ENCODE measurements around the gene CNTNAP2. TPM values are rescaled to one million over a fixed set of nuclear protein-coding genes. Genes with fewer than 3 reads are reported as not detected.

Gene CNTNAP2
- total RNA-seq, 1 donor: under 0.01 TPM

GRCh38 chr7:146725520-146725919, 608.9 kb downstream of the CNTNAP2 start:
- DNase-seq (ENCODE audit: low read depth): no peak
- TF ChIP-seq, protein P1, sequence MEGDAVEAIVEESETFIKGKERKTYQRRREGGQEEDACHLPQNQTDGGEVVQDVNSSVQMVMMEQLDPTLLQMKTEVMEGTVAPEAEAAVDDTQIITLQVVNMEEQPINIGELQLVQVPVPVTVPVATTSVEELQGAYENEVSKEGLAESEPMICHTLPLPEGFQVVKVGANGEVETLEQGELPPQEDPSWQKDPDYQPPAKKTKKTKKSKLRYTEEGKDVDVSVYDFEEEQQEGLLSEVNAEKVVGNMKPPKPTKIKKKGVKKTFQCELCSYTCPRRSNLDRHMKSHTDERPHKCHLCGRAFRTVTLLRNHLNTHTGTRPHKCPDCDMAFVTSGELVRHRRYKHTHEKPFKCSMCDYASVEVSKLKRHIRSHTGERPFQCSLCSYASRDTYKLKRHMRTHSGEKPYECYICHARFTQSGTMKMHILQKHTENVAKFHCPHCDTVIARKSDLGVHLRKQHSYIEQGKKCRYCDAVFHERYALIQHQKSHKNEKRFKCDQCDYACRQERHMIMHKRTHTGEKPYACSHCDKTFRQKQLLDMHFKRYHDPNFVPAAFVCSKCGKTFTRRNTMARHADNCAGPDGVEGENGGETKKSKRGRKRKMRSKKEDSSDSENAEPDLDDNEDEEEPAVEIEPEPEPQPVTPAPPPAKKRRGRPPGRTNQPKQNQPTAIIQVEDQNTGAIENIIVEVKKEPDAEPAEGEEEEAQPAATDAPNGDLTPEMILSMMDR (IDR thresholded peaks at IDR 0.05; ENCODE audit: insufficient read depth, low read length): no peak
- no peak overlapping the region for H3K4me3 ChIP-seq (ENCODE audit: low read depth, low read length)

- no peak for DNase-seq (ENCODE audit: low read depth)
- TF ChIP-seq, protein P1 (IDR thresholded peaks at IDR 0.05; ENCODE audit: insufficient read depth, low read length): no peak
Observed at GRCh38 chr7:146728141-146728540, 611.5 kb downstream of the CNTNAP2 start.

GRCh38 chr7:146728611-146729010, 612.0 kb downstream of the CNTNAP2 start:
- TF ChIP-seq, protein P1 (IDR thresholded peaks at IDR 0.05; ENCODE audit: insufficient read depth, low read length): no peak
- no peak overlapping the region for H3K4me3 ChIP-seq (ENCODE audit: low read depth, low read length)
- DNase-seq (ENCODE audit: low read depth): no peak

More at GRCh38 chr7:146728141-146728540, 611.5 kb downstream of the CNTNAP2 start:
- H3K4me3 ChIP-seq (ENCODE audit: low read depth, low read length): no peak overlapping the region

- DNase-seq (ENCODE audit: low read depth): no peak
- H3K4me3 ChIP-seq (ENCODE audit: low read depth, low read length): no peak overlapping the region
- TF ChIP-seq, protein P1 (IDR thresholded peaks at IDR 0.05; ENCODE audit: insufficient read depth, low read length): no peak
Observed at GRCh38 chr7:146731185-146731584, 614.6 kb downstream of the CNTNAP2 start.

DNA sequence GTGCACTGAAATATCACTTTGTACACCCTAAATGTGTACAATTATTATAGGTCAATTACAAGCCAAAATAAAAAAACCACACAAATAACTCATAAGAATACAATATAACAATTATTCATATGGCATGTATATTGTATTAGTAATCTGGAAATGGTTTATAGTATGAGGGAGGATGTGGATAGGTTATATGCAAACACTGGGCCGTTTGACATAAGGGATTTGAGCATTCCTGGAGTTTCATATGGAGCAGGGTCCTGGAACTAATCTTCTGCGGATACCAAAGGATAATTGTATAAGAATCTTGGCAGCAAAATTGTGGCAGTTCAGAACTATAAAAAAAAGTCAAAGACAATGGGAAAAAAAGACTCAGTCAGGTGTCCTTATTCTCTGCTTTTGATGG, 619.4 kb downstream of the CNTNAP2 start:
- TF ChIP-seq, protein P1 (IDR thresholded peaks at IDR 0.05; ENCODE audit: insufficient read depth, low read length): no peak
- DNase-seq (ENCODE audit: low read depth): no peak
- H3K4me3 ChIP-seq (ENCODE audit: low read depth, low read length): no peak overlapping the region

GRCh38 chr7:146736446-146737190, 620.0 kb downstream of the CNTNAP2 start:
- TF ChIP-seq, protein P1 (IDR thresholded peaks at IDR 0.05; ENCODE audit: insufficient read depth, low read length): no peak
- DNase-seq (ENCODE audit: low read depth): no peak
- no peak overlapping the region for H3K4me3 ChIP-seq (ENCODE audit: low read depth, low read length)

Data from fibroblast of the aortic adventitia (primary cell).